ENCODE data around the gene CBR3.

The CBR3 gene

GRCh38 chr21:36111238-36111637 lies 23.6 kb upstream of the CBR3 start:
- intact Hi-C loops (cut with DNase I; ENCODE audit: low total_unique reads): loop anchor here (10.0 kb wide), 1 partner anchor 56 kb away; no protein-coding TSS in a partner anchor
- Histone ChIP-seq H3K4me3 (no peak overlapping the region), H3K36me3 (no peaks in the 10 kb centered on the region), H3K9me3 (no peaks in the 10 kb centered on the region), H3K4me1 (peaks cover 0 to 11% (median 0%) of the 10 kb centered on the region in 4 donors), H3K27ac (no peak overlapping the region), H3K27me3 (no peaks in the 10 kb centered on the region)
- no peak for TF ChIP-seq CTCF (IDR thresholded peaks at IDR 0.05)
- DNase-seq: no peak

GRCh38 chr21:36113647-36114428 lies 21.0 kb upstream of the CBR3 start:
- intact Hi-C loops (cut with DNase I; ENCODE audit: low total_unique reads): loop anchor here (10.0 kb wide), 1 partner anchor 59 kb away; no protein-coding TSS in a partner anchor
- H3K36me3 ChIP-seq: no peaks in the 10 kb centered on the region
- H3K9me3 ChIP-seq: no peaks in the 10 kb centered on the region
- no peak overlapping the region for H3K27ac ChIP-seq
- H3K4me1 ChIP-seq: peaks cover 0 to 11% (median 0%) of the 10 kb centered on the region in 4 donors
- no peak for DNase-seq
- no peak for TF ChIP-seq CTCF (IDR thresholded peaks at IDR 0.05)
- no peaks in the 10 kb centered on the region for H3K27me3 ChIP-seq
- H3K4me3 ChIP-seq: no peak overlapping the region

- intact Hi-C loops (cut with DNase I; ENCODE audit: low total_unique reads): loop anchor here (10.0 kb wide), 1 partner anchor 60 kb away; no protein-coding TSS in a partner anchor
- Histone ChIP-seq H3K4me1 (peaks cover 0 to 11% (median 0%) of the 10 kb centered on the region in 4 donors), H3K4me3 (no peak overlapping the region), H3K27ac (no peak overlapping the region), H3K27me3 (no peaks in the 10 kb centered on the region), H3K36me3 (no peaks in the 10 kb centered on the region), H3K9me3 (no peaks in the 10 kb centered on the region)
- no peak for DNase-seq
- no peak for TF ChIP-seq CTCF (IDR thresholded peaks at IDR 0.05)
Measured at GRCh38 chr21:36115138-36115730, 19.6 kb upstream of the CBR3 start.

GRCh38 chr21:36117286-36117741 lies 17.6 kb upstream of the CBR3 start:
- H3K27ac ChIP-seq: no peak overlapping the region
- H3K36me3 ChIP-seq: no peaks in the 10 kb centered on the region
- no peak overlapping the region for H3K4me3 ChIP-seq
- no peaks in the 10 kb centered on the region for H3K9me3 ChIP-seq
- no peaks in the 10 kb centered on the region for H3K27me3 ChIP-seq
- DNase-seq: no peak
- intact Hi-C loops (cut with DNase I; ENCODE audit: low total_unique reads): loop anchor here (10.0 kb wide), 1 partner anchor 63 kb away; no protein-coding TSS in a partner anchor
- peaks cover 0 to 10% (median 0%) of the 10 kb centered on the region in 4 donors for H3K4me1 ChIP-seq
- TF ChIP-seq CTCF (IDR thresholded peaks at IDR 0.05): no peak

- no peaks in the 10 kb centered on the region for H3K27me3 ChIP-seq
- H3K4me3 ChIP-seq: no peak overlapping the region
- no peaks in the 10 kb centered on the region for H3K9me3 ChIP-seq
- H3K36me3 ChIP-seq: no peaks in the 10 kb centered on the region
- no peak for TF ChIP-seq CTCF (IDR thresholded peaks at IDR 0.05)
- intact Hi-C loops (cut with DNase I; ENCODE audit: low total_unique reads): no loop called here
- H3K27ac ChIP-seq: no peak overlapping the region
- peak in 1 of 2 donors; percentile 64 for DNase-seq
- H3K4me1 ChIP-seq: no peaks in the 10 kb centered on the region
Measured at GRCh38 chr21:36120304-36120888, 14.5 kb upstream of the CBR3 start.

Measured in tibial artery (tissue), 4 donors.